HepG2 (cell line): ENCODE data around the gene CALM1. TPM values are rescaled to one million over a fixed set of nuclear protein-coding genes. Genes with fewer than 3 reads are reported as not detected.

Source experiments
- ATAC-seq: fragments of 200-7000 bp; cut with Tn5 transposase; 3 replicates; pipeline ENCODE4 v1.9.1; 2020; ENCODE audit warnings: mild to moderate bottlenecking, moderate library complexity
- BruUV-seq: library from RNA; stranded (reverse); fragments of 400-500 nt; replicated peaks from 2 replicates; lab custom pipeline; 2021; lab: Mats Ljungman, UMichigan
- CTCF ChIA-PET: fragments of 300-600 bp; formaldehyde crosslinking; extraction: SDS; loops from one replicate; lab custom pipeline; 2021; ENCODE audit warnings: low total read pairs, inconsistent platforms, low intra/inter-chr PET ratio; lab: Yijun Ruan, JAX
- POLR2A ChIA-PET: fragments of 350-600 bp; sonication (Branson Sonifier 250); formaldehyde crosslinking; loops from one replicate; lab custom pipeline; 2020; ENCODE audit warnings: antibody characterized with exemption, inconsistent platforms; lab: Yijun Ruan, JAX
- DNase-seq: peaks from one replicate; pipeline ENCODE4 v3.0.0-alpha.2; 2015; ENCODE audit warnings: low spot score
- FAIRE-seq: peaks from 3 replicates; lab custom pipeline; 2011; peaks lifted over from hg19 to GRCh38; lab: Jason Lieb, UNC
- H2AFZ ChIP-seq: one replicate; pipeline ENCODE4 v1.6.1; 2011; ENCODE audit warnings: low read length, inconsistent platforms
- H3K27ac ChIP-seq: fragments of 300-600 bp; 3 replicates; pipeline ENCODE4 v1.8.0; 2011; ENCODE audit warnings: mixed run types, mild to moderate bottlenecking, mixed read lengths, low read length, inconsistent platforms; ENCODE audit not compliant: insufficient read depth; ENCODE audit errors: extremely low read length
- H3K27me3 ChIP-seq, 2 experiments: fragments of 200-600 bp in 1 of 2; 2 replicates in 1 of 2; 3 replicates in 1 of 2; pipeline versions ENCODE4 v1.6.0 to v1.8.0; 2011; ENCODE audit warnings: low read length in 2 of 2, mild to moderate bottlenecking in 2 of 2, moderate library complexity in 2 of 2, inconsistent platforms in 1 of 2; ENCODE audit not compliant: insufficient read depth in 2 of 2, control insufficient read depth in 1 of 2
- H3K36me3 ChIP-seq, 2 experiments: fragments of 200-600 bp in 1 of 2; replicated peaks in 1 of 2; 2 replicates in 1 of 2; 3 replicates in 1 of 2; pipeline versions ENCODE4 v1.5.1 to v1.8.0; 2011; ENCODE audit warnings: low read length in 2 of 2, inconsistent platforms in 1 of 2; ENCODE audit not compliant: insufficient read depth in 2 of 2, control insufficient read depth in 1 of 2
- H3K4me1 ChIP-seq: 2 replicates; pipeline ENCODE4 v1.5.1; 2012; ENCODE audit warnings: low read length, inconsistent platforms; ENCODE audit not compliant: insufficient read depth
- H3K4me2 ChIP-seq: 2 replicates; pipeline ENCODE4 v1.6.0; 2011; ENCODE audit warnings: low read depth, low read length, inconsistent platforms
- H3K4me3 ChIP-seq, 3 experiments: fragments of 200-600 bp in 1 of 3; sonication (generic), shearing (Covaris generic) in 1 of 3; replicated peaks in 1 of 3; 2 replicates each; pipeline ENCODE4 v1.5.1; 2011 to 2016; ENCODE audit warnings: low read length in 3 of 3, inconsistent platforms in 2 of 3, low read depth in 2 of 3, mild to moderate bottlenecking in 2 of 3, control low read depth in 1 of 3, mixed read lengths in 1 of 3; ENCODE audit not compliant: insufficient read depth in 1 of 3
- H3K79me2 ChIP-seq: one replicate; pipeline ENCODE4 v1.6.1; 2011; ENCODE audit warnings: low read length, inconsistent platforms; ENCODE audit not compliant: insufficient read depth
- H3K9ac ChIP-seq: 2 replicates; pipeline ENCODE4 v1.6.0; 2011; ENCODE audit warnings: mild to moderate bottlenecking, low read depth, low read length, inconsistent platforms; ENCODE audit not compliant: insufficient read depth
- H3K9me3 ChIP-seq: 2 replicates; pipeline ENCODE4 v1.5.1; 2012; ENCODE audit warnings: mild to moderate bottlenecking, low read length
- H4K20me1 ChIP-seq: 2 replicates; pipeline ENCODE4 v1.6.0; 2011; ENCODE audit warnings: inconsistent platforms, mild to moderate bottlenecking, low read length, moderate library complexity; ENCODE audit not compliant: insufficient read depth
- ATRX ChIP-seq: sonication (generic); formaldehyde crosslinking; IDR thresholded peaks from 2 replicates; pipeline ENCODE4 v1.4.0; 2020; ENCODE audit warnings: missing genetic modification reagents, borderline replicate concordance
- DNMT3B ChIP-seq: conservative IDR thresholded peaks from 2 replicates; pipeline ENCODE4 v1.6.1; 2016; ENCODE audit warnings: missing biosample characterization, control low read depth
- GMEB2 ChIP-seq: IDR thresholded peaks from 2 replicates; pipeline ENCODE4 v1.6.1; 2016; ENCODE audit warnings: missing biosample characterization, missing genetic modification reagents, low read depth
- HNF1A ChIP-seq, 2 experiments: sonication (generic) in 1 of 2; formaldehyde crosslinking in 1 of 2; IDR thresholded peaks; 2 replicates each; pipeline versions ENCODE4 v1.4.0 to v1.6.1; 2016 to 2020; ENCODE audit warnings: borderline replicate concordance in 1 of 2, low read depth in 1 of 2, mild to moderate bottlenecking in 1 of 2, missing genetic modification reagents in 1 of 2
- HNF4A ChIP-seq: sonication (generic); formaldehyde crosslinking; IDR thresholded peaks from 2 replicates; pipeline ENCODE4 v1.4.0; 2020; ENCODE audit warnings: missing genetic modification reagents
- KAT8 ChIP-seq: IDR thresholded peaks from 2 replicates; pipeline ENCODE4 v1.6.1; 2016; ENCODE audit warnings: missing genetic modification reagents, missing compliant biosample characterization
- MIXL1 ChIP-seq: IDR thresholded peaks from 2 replicates; pipeline ENCODE4 v1.6.1; 2016
- MYNN ChIP-seq: sonication (generic); formaldehyde crosslinking; IDR thresholded peaks from 2 replicates; pipeline ENCODE4 v1.4.0; 2020; ENCODE audit warnings: mild to moderate bottlenecking, low read depth, missing genetic modification reagents
- NFKB2 ChIP-seq: sonication (generic); formaldehyde crosslinking; IDR thresholded peaks from 2 replicates; pipeline ENCODE4 v1.4.0; 2020; ENCODE audit warnings: missing genetic modification reagents, borderline replicate concordance
- PPARG ChIP-seq: conservative IDR thresholded peaks from 2 replicates; pipeline ENCODE4 v1.6.1; 2016; ENCODE audit warnings: missing biosample characterization, missing genetic modification reagents
- TCF7 ChIP-seq: sonication (generic); IDR thresholded peaks from 2 replicates; pipeline ENCODE4 v1.6.1; 2016; ENCODE audit warnings: antibody characterized with exemption, low read depth
- TFE3 ChIP-seq: IDR thresholded peaks from 2 replicates; pipeline ENCODE4 v1.6.1; 2016
- ZFP91 ChIP-seq: sonication (generic); formaldehyde crosslinking; IDR thresholded peaks from 2 replicates; pipeline ENCODE4 v1.9.0; 2022; ENCODE audit warnings: missing genetic modification reagents, mild to moderate bottlenecking, borderline replicate concordance
- ZNF850 ChIP-seq: sonication (generic); formaldehyde crosslinking; conservative IDR thresholded peaks from 2 replicates; pipeline ENCODE4 v1.9.0; 2021; ENCODE audit warnings: mild to moderate bottlenecking, missing genetic modification reagents
- WGBS: methylation state at CpG from one replicate; pipeline ENCODE4 v1.1.6; 2017; ENCODE audit warnings: low lambda C conversion rate; 5-methylcytosine and 5-hydroxymethylcytosine counted together
- in situ Hi-C: cut with HindIII; loops from 2 replicates; pipeline ENCODE4 v1.10.0; 2017; ENCODE audit warnings: low pct_unique_long_range_greater_than_20kb; ENCODE audit not compliant: extremely low pct_ligation_motif_present
- intact Hi-C: fragments of 100-400 bp; cut with micrococcal nuclease; formaldehyde crosslinking; loops from one replicate; pipeline ENCODE4 v1.10.0; 2022; ENCODE audit not compliant: unreplicated experiment
- polyA plus RNA-seq, 8 experiments: library from polyadenylated mRNA; depleted of rRNA in 3 of 8; stranded (reverse) in 7 of 8; unstranded in 1 of 8; fragments of >200 nt; fragmentation: Illumina TruSeq in 4 of 8; extraction: Trizol in 4 of 8; gene quantifications; 2 replicates each; pipeline versions ENCODE4 v1.2.1 to v1.2.3, GENCODE V29; 2011 to 2016; ENCODE audit warnings: low read depth in 4 of 8, missing spikeins in 1 of 8, mixed read lengths in 1 of 8; ENCODE audit not compliant: insufficient read depth in 1 of 8
- total RNA-seq, 5 experiments: library from RNA; depleted of rRNA; stranded (reverse); fragments of >200 nt; fragmentation: Illumina TruSeq; extraction: Trizol; gene quantifications; 2 replicates each; pipeline ENCODE4 v1.2.3, GENCODE V29; 2016; ENCODE audit warnings: low read depth in 1 of 5

Gene CALM1
- total and polyA plus RNA-seq, 2 of the 13 experiments (the other 11 are each of a cell fraction or from before 2014, with no cell fraction given), result 110 to 238 TPM

- Histone ChIP-seq H3K79me2 (no peaks in the 10 kb centered on the region), H3K9me3 (no peaks in the 10 kb centered on the region), H3K27me3 (peaks cover 0 to 15% of the 10 kb centered on the region in 2 experiments; a peak in 3 of 5 replicates), H3K27ac (no peak overlapping the region), H2AFZ (no peak overlapping the region), H3K4me2 (no peak overlapping the region), H4K20me1 (no peaks in the 10 kb centered on the region), H3K36me3 (no peaks in the 10 kb centered on the region), H3K4me1 (0 out of 2 replicates have a peak, but pooled peaks cover 5% of the 10 kb centered on the region), H3K9ac (no peak overlapping the region), H3K4me3 (no peak overlapping the region)
- in situ Hi-C loops, result no loop called here
- ChIA-PET CTCF (no interaction called here), POLR2A (no interaction called here)
- FAIRE-seq (no peak), DNase-seq (no peak), ATAC-seq (no peak; the same call in 2 of the 3 replicates)
- WGBS, result 34% methylated on average over 13 of the region's 18 CpGs
- no TSS peak for BruUV-seq
- intact Hi-C loops, result no loop called here
- TF ChIP-seq TCF7 (no peak), KAT8 (CRISPR knock-in tag) (no peak), GMEB2 (no peak), MYNN (no peak), ZFP91 (no peak), HNF1A (IDR thresholded peaks at IDR 0.05; ENCODE audit: low read depth) (no peak), HNF1A (CRISPR knock-in tag; IDR thresholded peaks at IDR 0.05; ENCODE audit: borderline replicate concordance) (no peak), TFE3 (CRISPR knock-in tag) (no peak), ZNF850 (CRISPR knock-in tag) (no peak), ATRX (CRISPR knock-in tag) (no peak), DNMT3B (CRISPR knock-in tag) (no peak), PPARG (CRISPR knock-in tag) (no peak), HNF4A (no peak), NFKB2 (CRISPR knock-in tag) (no peak), MIXL1 (CRISPR knock-in tag) (no peak)
These were observed 56.6 kb downstream of the CALM1 start for GRCh38 chr14:90453401-90453951.
